Measurements from ENCODE around the gene EXTL1.

DNA sequence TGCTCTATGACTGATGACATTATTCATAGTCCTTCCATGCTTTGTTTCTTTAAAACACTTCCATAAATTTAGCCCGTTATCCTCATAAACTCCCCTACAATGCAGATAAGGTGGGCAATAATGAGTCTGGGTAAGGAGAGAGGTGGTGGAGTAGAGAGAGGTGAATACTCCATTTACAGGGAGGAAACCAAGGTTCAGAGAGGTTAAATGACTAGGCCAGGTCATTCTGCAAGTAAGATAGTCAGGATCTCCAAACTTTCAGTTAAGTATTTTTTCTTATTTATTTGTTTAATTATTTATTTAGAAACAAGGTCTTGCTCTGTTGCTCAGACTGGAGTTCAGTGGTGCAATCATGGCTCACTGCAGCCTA, 49.8 kb upstream of the EXTL1 start:
- TF ChIP-seq, protein P1, sequence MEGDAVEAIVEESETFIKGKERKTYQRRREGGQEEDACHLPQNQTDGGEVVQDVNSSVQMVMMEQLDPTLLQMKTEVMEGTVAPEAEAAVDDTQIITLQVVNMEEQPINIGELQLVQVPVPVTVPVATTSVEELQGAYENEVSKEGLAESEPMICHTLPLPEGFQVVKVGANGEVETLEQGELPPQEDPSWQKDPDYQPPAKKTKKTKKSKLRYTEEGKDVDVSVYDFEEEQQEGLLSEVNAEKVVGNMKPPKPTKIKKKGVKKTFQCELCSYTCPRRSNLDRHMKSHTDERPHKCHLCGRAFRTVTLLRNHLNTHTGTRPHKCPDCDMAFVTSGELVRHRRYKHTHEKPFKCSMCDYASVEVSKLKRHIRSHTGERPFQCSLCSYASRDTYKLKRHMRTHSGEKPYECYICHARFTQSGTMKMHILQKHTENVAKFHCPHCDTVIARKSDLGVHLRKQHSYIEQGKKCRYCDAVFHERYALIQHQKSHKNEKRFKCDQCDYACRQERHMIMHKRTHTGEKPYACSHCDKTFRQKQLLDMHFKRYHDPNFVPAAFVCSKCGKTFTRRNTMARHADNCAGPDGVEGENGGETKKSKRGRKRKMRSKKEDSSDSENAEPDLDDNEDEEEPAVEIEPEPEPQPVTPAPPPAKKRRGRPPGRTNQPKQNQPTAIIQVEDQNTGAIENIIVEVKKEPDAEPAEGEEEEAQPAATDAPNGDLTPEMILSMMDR (conservative IDR thresholded peaks at IDR 0.05) = no peak
- no peak for TF ChIP-seq ZFX (IDR thresholded peaks at IDR 0.05)
